Measurements from ENCODE around the gene NBAS.
"Not testable (repeated sequence)": the region's sequence is repeated elsewhere in the genome, so short reads cannot be mapped to it uniquely, and the experiment has no call there.

Gene NBAS

GRCh38 chr2:15485949-15486348 is 75.2 kb downstream of the NBAS start:
- in situ Hi-C loops (cut with MboI; ENCODE audit: low sequenced_read_pairs) = no loop called here

- in situ Hi-C loops (cut with MboI; ENCODE audit: low sequenced_read_pairs) = no loop called here
Observed at GRCh38 chr2:15481000-15481399, 80.1 kb downstream of the NBAS start.

GRCh38 chr2:15480552-15480951 is 80.6 kb downstream of the NBAS start:
- in situ Hi-C loops (cut with MboI; ENCODE audit: low sequenced_read_pairs) = no loop called here

GRCh38 chr2:15472876-15473275 is 88.3 kb downstream of the NBAS start:
- in situ Hi-C loops (cut with MboI; ENCODE audit: low sequenced_read_pairs) = no loop called here

- in situ Hi-C loops (cut with MboI; ENCODE audit: low sequenced_read_pairs) = no loop called here
Observed at GRCh38 chr2:15472133-15472532, 89.0 kb downstream of the NBAS start.

- in situ Hi-C loops (cut with MboI; ENCODE audit: low sequenced_read_pairs) = no loop called here
Observed at GRCh38 chr2:15471606-15472005, 89.5 kb downstream of the NBAS start.

GRCh38 chr2:15460112-15460620 is 101.0 kb downstream of the NBAS start:
- in situ Hi-C loops (cut with MboI; ENCODE audit: low sequenced_read_pairs) = no loop called here

- in situ Hi-C loops (cut with MboI; ENCODE audit: low sequenced_read_pairs) = no loop called here
Observed at GRCh38 chr2:15458277-15458676, 102.9 kb downstream of the NBAS start.

- in situ Hi-C loops (cut with MboI; ENCODE audit: low sequenced_read_pairs) = no loop called here
Observed at GRCh38 chr2:15457868-15458267, 103.3 kb downstream of the NBAS start.

GRCh38 chr2:15456352-15456751 is 104.8 kb downstream of the NBAS start:
- in situ Hi-C loops (cut with MboI; ENCODE audit: low sequenced_read_pairs) = no loop called here

- in situ Hi-C loops (cut with MboI; ENCODE audit: low sequenced_read_pairs) = no loop called here
Observed at GRCh38 chr2:15450808-15451207, 110.3 kb downstream of the NBAS start.

- in situ Hi-C loops (cut with MboI; ENCODE audit: low sequenced_read_pairs) = no loop called here
Observed at GRCh38 chr2:15449556-15450236, 111.4 kb downstream of the NBAS start.

- in situ Hi-C loops (cut with MboI; ENCODE audit: low sequenced_read_pairs) = no loop called here
Observed at GRCh38 chr2:15448250-15448839, 112.8 kb downstream of the NBAS start.

GRCh38 chr2:15447381-15447780 is 113.8 kb downstream of the NBAS start:
- in situ Hi-C loops (cut with MboI; ENCODE audit: low sequenced_read_pairs) = no loop called here

GRCh38 chr2:15446961-15447360 is 114.2 kb downstream of the NBAS start:
- in situ Hi-C loops (cut with MboI; ENCODE audit: low sequenced_read_pairs) = no loop called here

GRCh38 chr2:15445891-15446562 is 115.1 kb downstream of the NBAS start:
- in situ Hi-C loops (cut with MboI; ENCODE audit: low sequenced_read_pairs) = no loop called here

GRCh38 chr2:15439768-15440524 is 121.2 kb downstream of the NBAS start:
- in situ Hi-C loops (cut with MboI; ENCODE audit: low sequenced_read_pairs) = not testable (repeated sequence)

GRCh38 chr2:15439366-15439765 is 121.8 kb downstream of the NBAS start:
- in situ Hi-C loops (cut with MboI; ENCODE audit: low sequenced_read_pairs) = not testable (repeated sequence)

GRCh38 chr2:15436195-15436594 is 124.9 kb downstream of the NBAS start:
- in situ Hi-C loops (cut with MboI; ENCODE audit: low sequenced_read_pairs) = no loop called here

- in situ Hi-C loops (cut with MboI; ENCODE audit: low sequenced_read_pairs) = no loop called here
Observed at GRCh38 chr2:15435474-15435873, 125.7 kb downstream of the NBAS start.

GRCh38 chr2:15432642-15433256 is 128.4 kb downstream of the NBAS start:
- in situ Hi-C loops (cut with MboI; ENCODE audit: low sequenced_read_pairs) = no loop called here

Measured in HL-60/S4 (cell line).